OCI-M1 (cell line): ENCODE data around the gene ZNF146.
"Not testable (repeated sequence)": the region's sequence is repeated elsewhere in the genome, so short reads cannot be mapped to it uniquely, and the experiment has no call there.

Experiments
- DNase-seq: peaks from one replicate; lab custom pipeline; 2025; lab: John Stamatoyannopoulos, UW

Gene ZNF146

DNA sequence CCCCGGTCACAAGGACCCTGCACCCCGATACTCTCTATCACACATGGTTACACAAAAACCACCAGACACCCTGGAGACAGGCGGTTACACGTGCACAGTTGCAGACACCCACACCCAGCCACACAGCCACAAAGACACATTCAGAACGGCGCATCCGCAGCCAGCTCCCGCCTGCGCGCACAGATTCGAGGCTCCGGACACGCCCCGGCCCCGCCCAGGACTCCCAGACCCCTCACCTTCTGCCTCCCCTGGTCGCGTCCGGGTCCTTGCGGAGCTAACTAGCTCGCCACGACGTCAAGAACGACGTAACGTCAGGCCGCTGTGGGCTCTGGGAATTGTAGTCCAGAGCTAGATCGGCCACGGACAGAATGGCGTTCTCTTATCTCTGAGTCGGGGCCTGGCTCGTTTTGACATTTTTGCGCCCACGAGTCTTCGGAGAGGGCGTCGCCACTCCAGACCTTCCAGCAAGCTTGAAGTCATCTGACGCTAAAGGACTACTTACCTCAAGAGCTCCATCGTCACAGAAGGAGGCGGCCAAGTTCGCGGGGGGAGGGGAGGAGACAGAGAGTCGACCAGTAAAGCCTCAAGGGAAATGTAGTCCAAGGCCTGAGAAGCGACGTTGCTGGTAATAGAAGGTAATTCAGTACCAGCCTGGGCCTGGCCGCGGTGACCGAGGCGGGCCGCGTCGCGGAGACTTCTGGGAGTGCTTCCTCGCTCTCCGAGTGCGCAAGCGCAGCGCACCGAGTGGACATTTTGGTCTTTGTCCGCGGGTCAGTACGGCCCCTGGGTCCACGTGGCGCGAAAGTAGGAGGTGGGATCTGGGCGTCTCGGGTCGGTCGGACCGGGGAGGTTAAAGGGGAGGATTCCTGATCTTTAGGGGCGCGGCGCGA is at the start of gene ZNF146, which contains the start of gene ZNF565:
Gene ZNF146, plus strand, starts transcription at position 721 of the 890 bp plus-strand sequence. CDS start 21,335 bp downstream, outside the sequence.
Gene ZNF565, minus strand, starts transcription at position 280 of the 890 bp plus-strand sequence. CDS start 12,680 bp downstream, outside the sequence.
- DNase-seq = peak; percentile 100

DNA sequence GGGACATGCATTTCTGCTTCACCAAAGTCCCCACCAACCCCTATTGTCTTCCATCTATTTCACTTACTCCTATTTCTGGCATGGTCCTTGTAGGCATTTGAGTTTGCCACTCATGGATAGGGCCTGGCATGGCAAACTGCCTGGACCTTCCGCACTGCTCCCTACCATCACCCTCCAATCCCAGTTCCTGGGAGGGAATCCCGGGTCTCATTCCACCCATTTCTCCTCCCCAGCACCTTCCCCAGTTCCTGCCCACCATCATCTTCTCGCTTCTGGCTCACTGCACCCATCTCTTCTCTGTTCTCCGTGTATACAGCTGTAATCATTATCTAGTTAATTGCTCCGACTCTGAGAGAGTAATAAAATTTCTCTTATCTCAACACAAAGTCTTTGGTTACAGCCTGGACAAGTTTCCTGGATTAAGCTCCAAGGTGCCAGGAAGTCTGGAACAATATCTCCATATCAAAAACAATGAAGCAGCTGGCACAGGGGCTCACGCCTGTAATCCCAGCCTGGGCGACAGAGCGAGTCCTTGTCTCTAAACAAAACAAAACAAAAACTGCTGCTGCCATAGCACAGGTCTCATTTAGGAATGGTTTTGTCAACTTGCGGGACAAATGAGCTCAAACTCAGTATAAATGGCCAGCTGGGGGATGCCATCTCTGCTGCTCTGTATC is 45.7 kb upstream of the ZNF146 start:
- DNase-seq = no peak

DNA sequence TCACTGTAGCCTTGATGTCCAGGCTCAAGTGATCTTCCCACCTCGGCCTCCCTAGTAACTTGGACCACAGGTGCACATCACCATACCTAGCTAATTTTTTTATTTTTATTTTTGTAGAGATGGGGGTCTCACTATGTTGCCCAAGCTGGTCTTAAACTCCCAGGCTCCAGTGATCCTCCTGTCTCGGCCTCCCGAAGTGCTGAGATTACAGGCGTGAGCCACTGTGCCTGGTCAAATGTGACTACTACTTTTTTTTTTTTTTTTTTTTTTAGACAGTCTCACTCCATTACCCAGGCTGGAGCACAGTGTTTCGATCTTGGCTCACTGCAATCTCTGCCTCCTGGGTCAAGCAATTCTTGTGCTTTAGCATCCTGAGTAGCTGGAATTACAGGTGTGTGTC is 42.1 kb upstream of the ZNF146 start:
- DNase-seq = no peak

DNA sequence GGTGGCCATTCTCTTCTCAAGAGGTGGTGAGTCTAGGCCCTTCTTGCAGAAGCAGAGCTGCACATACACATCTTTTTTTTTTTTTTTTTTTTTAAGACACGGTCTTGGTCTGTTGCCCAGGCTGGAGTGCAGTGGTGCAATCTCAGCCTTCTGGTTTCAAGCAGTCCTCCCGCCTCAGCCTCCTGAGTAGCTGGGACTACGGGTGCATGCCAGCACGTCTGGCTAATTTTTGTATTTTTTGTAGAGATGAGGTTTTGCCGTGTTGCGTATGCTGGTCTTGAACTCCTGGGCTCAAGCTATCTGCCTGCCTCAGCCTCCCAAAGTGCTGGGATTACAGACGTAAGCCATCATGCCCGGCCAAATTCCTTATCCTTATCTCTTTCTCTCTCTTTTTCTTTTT is 41.1 kb upstream of the ZNF146 start:
- not testable (repeated sequence) for DNase-seq

DNA sequence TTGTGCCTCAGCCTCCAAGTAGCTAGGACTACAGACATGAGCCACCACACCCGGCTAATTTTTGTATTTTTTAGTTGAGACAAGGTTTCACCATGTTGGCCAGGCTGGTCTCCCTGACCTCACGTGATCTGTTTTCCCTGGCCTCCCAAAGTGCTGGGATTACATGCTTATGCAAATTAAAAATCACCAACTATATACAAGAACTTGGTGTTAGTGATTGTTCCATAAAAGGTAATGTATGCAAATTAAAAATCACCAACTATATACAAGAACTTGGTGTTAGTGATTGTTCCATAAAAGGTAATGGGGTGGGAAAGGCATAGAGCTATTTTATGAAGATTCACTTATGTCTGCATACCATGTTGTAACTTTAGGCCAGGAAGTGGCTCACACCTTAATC is 35.8 kb upstream of the ZNF146 start:
- DNase-seq = not testable (repeated sequence)

DNA sequence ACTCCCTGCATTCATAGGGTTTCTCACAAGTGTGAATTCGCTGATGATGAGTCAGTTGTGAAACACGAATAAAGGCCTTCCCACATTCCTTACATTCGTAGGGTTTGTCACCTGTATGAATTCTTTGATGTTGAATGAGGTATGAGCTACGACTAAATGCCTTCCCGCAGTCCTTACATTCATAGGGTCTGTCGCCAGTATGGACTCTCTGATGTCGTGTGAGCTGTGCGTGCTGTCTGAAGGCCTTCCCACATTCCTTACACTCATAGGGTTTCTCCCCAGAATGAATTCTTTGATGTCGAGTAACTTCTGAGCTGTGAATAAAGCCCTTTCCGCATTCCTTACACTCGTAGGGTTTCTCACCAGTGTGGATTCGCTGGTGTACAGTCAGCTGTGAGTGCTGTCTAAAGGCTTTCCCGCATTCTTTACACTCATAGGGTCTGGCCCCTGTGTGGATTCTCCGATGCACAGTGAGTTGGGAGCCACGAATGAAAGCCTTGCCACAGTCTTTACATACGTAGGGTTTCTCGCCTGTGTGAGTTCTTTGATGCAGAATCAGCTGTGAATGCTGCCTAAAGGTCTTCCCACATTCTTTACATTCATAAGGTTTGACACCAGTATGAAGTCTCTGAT is 32.2 kb upstream of the ZNF146 start:
- no peak for DNase-seq

DNA sequence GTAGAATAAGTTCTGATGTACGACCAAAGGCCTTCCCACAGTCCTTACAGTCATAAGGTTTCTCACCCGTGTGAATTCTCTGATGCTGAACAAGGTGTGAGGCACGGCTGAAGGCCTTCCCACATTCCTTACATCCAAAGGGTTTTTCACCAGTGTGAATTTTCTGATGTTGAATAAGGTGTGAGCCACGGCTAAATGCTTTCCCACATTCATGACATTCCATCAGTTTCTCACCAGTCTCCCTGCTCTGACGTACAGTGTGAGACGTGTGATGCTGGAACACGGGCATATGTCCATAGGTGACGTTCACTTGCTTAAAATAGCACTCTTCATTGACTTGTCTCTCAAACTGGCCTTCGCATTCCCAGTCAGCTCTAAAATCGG is 31.7 kb upstream of the ZNF146 start:
- no peak for DNase-seq

DNA sequence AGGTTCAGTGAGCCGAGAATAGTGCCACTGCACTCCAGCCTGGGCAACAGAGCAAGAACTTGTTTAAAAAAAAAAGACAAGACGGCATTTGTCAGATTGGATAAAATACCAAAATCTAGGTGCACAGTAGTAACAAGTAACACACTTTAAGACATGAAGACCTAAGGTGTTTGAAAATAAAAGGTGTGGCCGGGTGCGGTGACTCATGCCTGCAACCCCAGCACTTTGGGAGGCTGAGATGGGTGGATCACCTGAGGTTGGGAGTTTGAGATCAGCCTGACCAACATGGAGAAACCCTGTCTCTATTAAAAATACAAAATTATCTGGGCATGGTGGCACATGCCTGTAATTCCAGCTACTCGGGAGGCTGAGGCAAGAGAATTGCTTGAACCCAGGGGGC is 28.2 kb upstream of the ZNF146 start:
- not testable (repeated sequence) for DNase-seq

DNA sequence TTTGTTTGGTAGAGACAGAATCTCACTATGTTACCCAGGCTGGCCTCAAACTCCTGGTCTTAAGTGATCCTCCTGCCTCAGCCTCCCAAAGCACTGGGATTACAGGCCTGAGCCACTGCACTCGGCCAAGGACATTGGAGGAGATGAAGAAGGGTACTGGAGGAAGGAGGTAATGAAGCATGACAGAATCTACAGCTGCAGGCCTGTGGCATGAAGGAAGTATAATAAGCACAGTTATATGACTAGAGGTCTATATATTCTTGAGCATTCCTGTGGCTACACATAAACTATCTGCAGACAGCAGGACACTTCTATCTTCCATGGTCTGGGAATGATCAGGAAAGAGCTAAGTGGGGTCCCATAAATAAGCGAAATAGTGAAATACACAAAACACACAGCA is 18.7 kb upstream of the ZNF146 start:
- DNase-seq = no peak

DNA sequence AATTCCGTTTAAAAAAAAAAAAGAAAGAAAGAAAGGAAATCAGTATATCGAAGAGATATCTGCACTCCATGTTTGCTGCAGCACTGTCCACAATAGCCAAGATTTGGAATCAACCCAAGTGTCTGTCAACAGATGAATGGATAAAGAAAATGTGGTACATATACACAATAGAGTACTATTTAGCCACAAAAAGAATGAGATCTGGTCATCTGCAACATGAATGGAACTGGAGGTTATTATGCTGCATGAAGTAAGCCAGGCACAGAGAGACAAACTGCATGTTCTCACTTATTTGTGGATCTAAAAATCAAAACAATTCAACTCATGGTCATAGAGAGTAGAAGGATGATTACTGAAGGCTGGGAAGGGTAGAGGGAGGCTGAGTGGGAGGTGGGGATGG is 16.8 kb upstream of the ZNF146 start:
- no peak for DNase-seq

DNA sequence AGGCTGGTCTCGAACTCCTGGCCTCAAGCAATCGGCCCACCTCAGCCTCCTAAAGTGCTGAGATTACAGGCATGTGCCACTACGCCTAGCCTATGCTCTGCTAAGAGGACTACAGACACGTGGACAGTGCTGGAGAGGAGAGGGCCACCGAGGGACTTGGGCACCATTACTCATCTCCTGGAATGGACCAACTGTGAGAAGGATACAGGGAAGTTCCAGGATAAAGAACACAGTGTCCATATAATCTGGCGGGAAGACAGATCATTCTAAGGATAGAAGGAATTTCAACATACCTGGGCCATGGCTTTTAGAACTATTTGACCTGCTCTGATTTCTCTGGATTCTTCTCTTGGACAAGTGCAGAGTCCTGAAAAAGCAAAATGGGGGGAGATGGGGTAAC is 13.2 kb upstream of the ZNF146 start:
- no peak for DNase-seq

DNA sequence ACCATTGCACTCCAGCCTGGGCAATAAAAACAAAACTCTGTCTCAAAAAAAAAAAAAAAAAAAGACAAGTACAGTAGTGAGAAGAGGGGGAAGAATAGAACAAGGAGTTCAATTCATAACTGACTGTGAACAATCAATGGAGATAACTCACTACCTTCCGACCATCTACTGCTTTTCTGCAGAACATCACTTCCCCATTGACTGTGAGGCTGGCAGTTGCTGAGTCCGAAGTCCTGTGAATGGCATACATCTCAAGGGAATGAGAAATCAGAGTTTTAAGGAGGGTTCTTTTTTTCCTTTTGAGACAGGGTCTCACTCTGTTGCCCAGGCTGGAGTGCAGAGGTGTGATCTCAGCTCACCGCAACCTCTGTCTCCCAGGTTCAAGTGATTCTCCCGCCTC is 11.6 kb upstream of the ZNF146 start:
- no peak for DNase-seq

DNA sequence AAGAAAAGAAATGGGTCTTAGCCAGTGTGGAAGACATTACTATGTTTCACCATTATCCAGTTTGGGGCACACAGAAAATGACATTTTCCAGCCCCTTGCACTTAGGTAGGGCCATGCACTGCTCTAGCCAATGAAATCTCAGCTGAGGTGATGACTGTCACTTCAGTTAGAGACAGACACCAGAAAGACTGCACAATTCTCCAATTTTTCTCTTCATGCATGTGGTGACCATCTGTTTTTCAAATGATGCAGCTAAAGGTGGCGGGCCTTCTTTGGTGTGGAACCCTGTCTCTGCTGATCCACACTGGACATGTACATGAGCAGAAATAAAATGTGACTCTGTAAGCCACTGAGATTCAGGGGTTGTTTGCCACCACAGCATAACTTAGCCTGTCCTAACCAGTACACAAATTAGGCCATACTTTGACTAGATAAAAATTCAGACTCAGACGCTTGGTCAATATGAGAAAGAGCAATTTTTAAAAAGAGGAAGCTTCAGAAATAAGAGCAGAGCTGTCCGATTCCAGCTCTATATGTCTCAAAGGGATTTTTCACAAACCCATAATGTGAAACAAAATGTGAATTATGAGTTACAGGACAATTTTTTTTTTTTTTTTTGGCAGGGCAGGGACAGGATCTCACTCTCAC is 7.2 kb upstream of the ZNF146 start:
- peak; percentile 23 for DNase-seq

DNA sequence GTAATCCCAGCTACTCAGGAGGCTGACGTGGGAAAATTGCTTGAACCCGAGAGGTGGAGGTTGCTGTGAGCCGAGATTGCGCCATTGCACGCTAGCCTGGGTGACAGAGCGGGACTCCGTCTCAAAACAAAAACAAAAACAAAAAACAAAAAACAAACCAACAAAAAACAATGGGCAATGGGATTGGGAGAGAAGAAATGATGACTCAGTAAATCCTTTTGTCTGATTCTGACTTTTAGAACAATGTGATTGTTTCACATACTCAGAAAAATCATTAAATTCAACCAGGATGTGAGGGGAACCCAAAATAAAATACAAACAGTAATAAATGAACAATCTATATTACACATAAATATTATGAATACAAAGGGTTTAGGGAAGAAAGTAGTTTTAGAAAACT is 5.5 kb upstream of the ZNF146 start:
- no peak for DNase-seq

DNA sequence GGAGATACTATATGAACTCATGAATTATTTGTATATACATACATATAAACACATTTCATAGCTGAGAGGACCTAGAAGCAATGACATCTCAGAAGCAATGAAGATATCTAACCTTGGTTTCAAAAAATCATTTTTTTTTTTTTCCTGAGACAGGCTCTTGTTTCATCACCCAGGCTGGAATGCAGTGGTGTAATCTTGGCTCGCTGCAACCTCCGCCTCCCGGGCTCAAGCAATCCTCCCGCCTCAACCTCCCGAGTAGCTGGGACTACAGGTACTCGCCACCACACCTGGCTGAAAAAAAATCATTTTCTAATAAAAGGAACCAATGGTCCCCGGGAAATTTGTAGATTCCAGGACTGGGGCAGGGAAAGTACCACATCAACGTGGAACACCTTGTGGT is 4.4 kb upstream of the ZNF146 start:
- no peak for DNase-seq

DNA sequence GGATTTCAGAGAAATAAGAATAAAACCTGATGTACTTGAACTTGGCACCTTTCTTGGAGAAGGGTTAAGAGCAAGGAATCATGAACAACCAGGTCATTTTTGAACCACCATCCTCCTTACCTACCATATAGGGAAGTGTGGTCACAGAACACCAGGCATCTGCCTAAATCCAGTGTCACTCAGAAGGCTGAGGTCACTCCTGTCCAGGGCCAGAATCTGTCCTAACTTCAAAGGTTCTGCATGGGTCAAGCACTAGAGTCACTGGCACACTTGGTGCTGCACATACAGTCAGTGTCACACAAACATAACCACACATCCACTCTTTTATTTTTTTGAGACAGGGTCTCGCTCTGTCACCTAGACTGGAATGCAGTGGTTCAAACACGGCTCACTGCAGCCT is 2.0 kb upstream of the ZNF146 start:
- no peak for DNase-seq

DNA sequence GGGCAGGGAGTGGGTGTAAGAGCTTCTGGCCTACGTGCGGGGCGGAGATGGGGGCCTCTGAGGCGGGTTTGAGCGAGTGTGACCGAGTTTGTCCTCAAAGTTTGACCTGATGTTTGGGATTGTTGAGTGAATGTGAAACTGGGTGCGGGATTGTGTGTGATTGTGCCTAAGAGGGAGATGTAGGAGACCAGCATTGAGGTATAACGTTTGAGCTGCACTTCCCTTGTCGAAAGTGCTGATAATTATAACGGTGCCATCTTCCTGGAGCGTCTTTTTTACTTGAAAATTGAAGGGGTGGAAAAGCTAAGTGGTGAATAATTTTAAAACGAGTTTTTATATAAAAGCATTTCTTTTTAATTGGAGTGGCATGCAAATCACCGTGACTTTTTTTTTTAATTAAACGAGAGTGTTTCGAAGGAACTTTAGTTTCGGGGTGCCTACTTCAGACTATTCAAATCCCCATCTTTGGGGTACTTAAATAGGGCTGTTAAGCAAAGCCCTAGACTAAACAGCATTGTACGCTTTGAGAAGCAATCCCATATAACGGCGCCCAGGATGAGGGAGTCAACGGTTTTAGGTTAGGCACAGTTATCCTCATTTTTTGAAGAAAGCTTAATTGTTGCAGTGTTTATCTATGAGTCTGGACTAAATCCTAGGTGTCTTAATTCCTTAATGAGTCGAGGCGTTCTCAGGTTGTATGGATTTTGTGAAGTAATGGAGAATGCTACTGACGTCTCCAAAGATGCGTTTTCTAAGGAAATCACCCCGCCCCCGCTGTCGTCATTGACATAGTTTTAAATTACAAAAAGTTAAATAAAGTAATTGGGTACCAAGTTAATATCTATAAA is 594 bp downstream of the ZNF146 start:
- peak; percentile 46 for DNase-seq

DNA sequence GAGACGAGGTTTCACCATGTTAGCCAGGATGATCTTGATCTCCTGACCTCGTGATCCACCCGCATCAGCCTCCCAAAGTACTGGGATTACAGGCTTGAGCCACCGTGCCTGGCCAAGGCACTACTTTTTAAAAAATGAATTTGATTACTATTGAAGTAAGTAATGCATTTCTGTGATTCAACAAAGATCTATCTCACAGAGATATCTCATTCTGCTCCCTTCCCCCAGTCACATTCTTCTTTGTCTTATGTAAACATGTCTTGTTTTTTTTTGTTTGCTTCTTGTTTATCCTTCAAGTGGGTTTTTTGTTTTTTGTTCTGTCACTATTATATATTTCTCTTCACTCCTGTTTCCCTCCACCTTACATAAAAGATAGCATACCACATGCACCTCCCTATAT is 6.6 kb downstream of the ZNF146 start:
- no peak for DNase-seq

DNA sequence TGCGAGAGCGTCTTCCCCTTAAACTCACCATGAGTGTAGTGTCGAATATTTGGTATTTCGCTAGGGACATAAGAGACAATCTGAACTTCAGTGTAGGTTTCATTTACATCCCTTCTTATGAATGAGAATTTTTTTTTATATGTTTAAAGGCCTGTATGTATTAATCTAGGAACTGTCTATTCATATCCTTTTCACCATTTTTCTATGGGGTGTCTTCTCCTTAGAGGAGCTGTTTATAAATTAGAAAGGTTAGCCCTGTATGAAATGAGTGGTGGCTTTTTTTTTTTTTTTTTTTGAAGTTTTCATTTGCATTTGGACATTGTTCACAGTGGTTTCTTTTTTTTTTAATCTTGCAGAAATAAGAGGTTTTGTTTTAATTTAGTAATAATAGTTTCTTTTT is 7.6 kb downstream of the ZNF146 start:
- DNase-seq = no peak

DNA sequence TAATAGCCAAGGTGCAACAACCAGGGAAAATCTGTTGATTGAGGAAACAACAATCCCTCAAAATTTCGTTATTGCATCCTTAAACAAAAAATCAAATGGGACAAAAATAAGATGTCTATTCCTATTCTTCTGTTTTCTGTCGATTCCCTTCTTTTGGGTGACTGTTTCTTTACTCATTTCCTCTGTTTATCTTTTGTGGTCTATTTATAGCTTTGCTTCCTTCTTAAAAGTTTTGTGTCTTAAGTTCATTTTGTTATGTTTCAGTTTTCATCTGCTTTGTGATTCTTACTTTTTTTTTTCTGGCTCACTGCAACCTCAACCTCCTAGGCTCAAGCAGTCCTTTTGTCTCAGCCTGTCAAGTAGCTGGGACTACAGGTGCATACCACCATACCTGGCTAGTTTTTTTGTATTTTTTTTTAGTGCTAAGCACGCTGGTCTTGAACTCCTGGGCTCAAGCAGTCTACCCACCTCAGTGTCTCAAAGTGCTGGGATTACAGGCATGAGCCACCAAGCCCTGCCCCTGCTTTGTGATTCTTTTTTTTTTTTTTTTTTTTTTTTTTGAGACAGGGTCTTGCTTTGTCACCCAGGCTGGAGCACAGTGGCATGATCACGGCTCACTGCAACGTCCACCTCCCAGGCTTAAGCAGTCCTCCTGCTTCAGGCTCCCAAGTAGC is 10.4 kb downstream of the ZNF146 start:
- no peak for DNase-seq

DNA sequence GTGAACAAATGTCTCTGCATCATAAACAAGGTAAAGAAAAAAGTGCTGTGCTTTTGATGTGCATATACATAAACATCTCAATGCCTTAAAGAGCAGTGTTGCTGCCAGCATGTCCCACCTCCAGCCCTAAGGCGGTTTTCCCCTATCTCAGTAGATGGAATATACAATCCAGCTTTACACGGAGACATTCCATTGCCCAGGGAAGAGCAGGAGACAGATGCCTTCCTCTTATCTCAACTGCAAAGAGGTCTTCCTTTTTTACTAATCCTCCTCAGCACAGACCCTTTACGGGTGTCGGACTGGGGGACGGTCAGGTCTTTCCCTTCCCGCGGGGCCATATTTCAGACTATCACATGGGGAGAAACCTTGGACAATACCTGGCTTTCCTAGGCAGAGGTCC is 18.7 kb downstream of the ZNF146 start:
- DNase-seq = not testable (repeated sequence)
